HepG2 (cell line): ENCODE data around the gene VTN. TPM values are rescaled to one million over a fixed set of nuclear protein-coding genes. Genes with fewer than 3 reads are reported as not detected.
A peak's percentile ranks its signal among the peaks of the same experiment; 100 is the strongest.

ENCODE experiments used
- AGO2 ChIP-seq: fragments of 200-400 bp; formaldehyde crosslinking; optimal IDR thresholded peaks from 2 replicates; pipeline ENCODE3; 2017; ENCODE audit warnings: mild to moderate bottlenecking, low read depth, low read length, moderate library complexity
- DMAP1 ChIP-seq: IDR thresholded peaks from 2 replicates; pipeline ENCODE4 v1.6.1; 2016
- DPF2 ChIP-seq: sonication (generic); formaldehyde crosslinking; IDR thresholded peaks from 2 replicates; pipeline ENCODE4 v1.4.0; 2020; ENCODE audit warnings: mild to moderate bottlenecking, low read depth, missing genetic modification reagents, borderline replicate concordance
- HNF4G ChIP-seq, 2 experiments: sonication (generic) in 1 of 2; formaldehyde crosslinking in 1 of 2; IDR thresholded peaks; 2 replicates each; pipeline versions ENCODE4 v1.4.0 to v1.6.1; 2011 to 2020; ENCODE audit warnings: borderline replicate concordance in 2 of 2, low read depth in 2 of 2, mild to moderate bottlenecking in 2 of 2, low read length in 1 of 2, missing genetic modification reagents in 1 of 2, moderate library complexity in 1 of 2
- NR2F1 ChIP-seq, 2 experiments: fragments of 450-650 bp in 1 of 2; formaldehyde crosslinking in 1 of 2; IDR thresholded peaks; 2 replicates each; pipeline versions ENCODE4 v1.5.0 to v1.6.1; 2016 to 2020; ENCODE audit warnings: mild to moderate bottlenecking in 1 of 2, missing compliant biosample characterization in 1 of 2, missing genetic modification reagents in 1 of 2, moderate library complexity in 1 of 2
- SMARCE1 ChIP-seq: fragments of 450-650 bp; IDR thresholded peaks from 2 replicates; pipeline ENCODE4 v1.6.1; 2017; ENCODE audit warnings: borderline replicate concordance
- ZNF451 ChIP-seq: sonication (generic); formaldehyde crosslinking; IDR thresholded peaks from 2 replicates; pipeline ENCODE4 v1.5.0; 2020; ENCODE audit warnings: mild to moderate bottlenecking, missing genetic modification reagents
- ZNF609 ChIP-seq: sonication (generic); formaldehyde crosslinking; IDR thresholded peaks from 2 replicates; pipeline ENCODE4 v1.4.0; 2020; ENCODE audit warnings: mild to moderate bottlenecking, missing genetic modification reagents, borderline replicate concordance
- ZNF720 ChIP-seq: sonication (generic); formaldehyde crosslinking; IDR thresholded peaks from 2 replicates; pipeline ENCODE4 v1.4.0; 2020; ENCODE audit warnings: missing genetic modification reagents
- polyA plus RNA-seq, 8 experiments: library from polyadenylated mRNA; depleted of rRNA in 3 of 8; stranded (reverse) in 7 of 8; unstranded in 1 of 8; fragments of >200 nt; fragmentation: Illumina TruSeq in 4 of 8; extraction: Trizol in 4 of 8; gene quantifications; 2 replicates each; pipeline versions ENCODE4 v1.2.1 to v1.2.3, GENCODE V29; 2011 to 2016; ENCODE audit warnings: low read depth in 4 of 8, missing spikeins in 1 of 8, mixed read lengths in 1 of 8; ENCODE audit not compliant: insufficient read depth in 1 of 8
- total RNA-seq, 5 experiments: library from RNA; depleted of rRNA; stranded (reverse); fragments of >200 nt; fragmentation: Illumina TruSeq; extraction: Trizol; gene quantifications; 2 replicates each; pipeline ENCODE4 v1.2.3, GENCODE V29; 2016; ENCODE audit warnings: low read depth in 1 of 5

The VTN gene
- total and polyA plus RNA-seq, 2 of the 13 experiments (the other 11 are each of a cell fraction or from before 2014, with no cell fraction given): 108 to 131 TPM

GRCh38 chr17:28347261-28347891 lies 22.7 kb downstream of the VTN start (continued):
- no peak for TF ChIP-seq HNF4G (IDR thresholded peaks at IDR 0.05; ENCODE audit: borderline replicate concordance, low read depth, low read length)
- TF ChIP-seq HNF4G (CRISPR knock-in tag; IDR thresholded peaks at IDR 0.05; ENCODE audit: borderline replicate concordance, low read depth): no peak
- 0 out of 2 replicates have a peak, but pooled peaks have one; percentile 65 for TF ChIP-seq ZNF451 (CRISPR knock-in tag)
- TF ChIP-seq AGO2: peak; percentile 47
- TF ChIP-seq SMARCE1: no peak
- TF ChIP-seq ZNF720 (CRISPR knock-in tag): no peak
- TF ChIP-seq NR2F1 (CRISPR knock-in tag; IDR thresholded peaks at IDR 0.05): no peak
- no peak for TF ChIP-seq DPF2 (CRISPR knock-in tag)
- TF ChIP-seq ZNF609 (CRISPR knock-in tag): peak; percentile 3; the same call in 1 of the 2 replicates
- 0 out of 2 replicates have a peak, but pooled peaks have one; percentile 10 for TF ChIP-seq DMAP1 (CRISPR knock-in tag)
